ENCODE results near the gene CNST. TPM values are rescaled to one million over a fixed set of nuclear protein-coding genes. Genes with fewer than 3 reads are reported as not detected.

CNST gene, protein sequence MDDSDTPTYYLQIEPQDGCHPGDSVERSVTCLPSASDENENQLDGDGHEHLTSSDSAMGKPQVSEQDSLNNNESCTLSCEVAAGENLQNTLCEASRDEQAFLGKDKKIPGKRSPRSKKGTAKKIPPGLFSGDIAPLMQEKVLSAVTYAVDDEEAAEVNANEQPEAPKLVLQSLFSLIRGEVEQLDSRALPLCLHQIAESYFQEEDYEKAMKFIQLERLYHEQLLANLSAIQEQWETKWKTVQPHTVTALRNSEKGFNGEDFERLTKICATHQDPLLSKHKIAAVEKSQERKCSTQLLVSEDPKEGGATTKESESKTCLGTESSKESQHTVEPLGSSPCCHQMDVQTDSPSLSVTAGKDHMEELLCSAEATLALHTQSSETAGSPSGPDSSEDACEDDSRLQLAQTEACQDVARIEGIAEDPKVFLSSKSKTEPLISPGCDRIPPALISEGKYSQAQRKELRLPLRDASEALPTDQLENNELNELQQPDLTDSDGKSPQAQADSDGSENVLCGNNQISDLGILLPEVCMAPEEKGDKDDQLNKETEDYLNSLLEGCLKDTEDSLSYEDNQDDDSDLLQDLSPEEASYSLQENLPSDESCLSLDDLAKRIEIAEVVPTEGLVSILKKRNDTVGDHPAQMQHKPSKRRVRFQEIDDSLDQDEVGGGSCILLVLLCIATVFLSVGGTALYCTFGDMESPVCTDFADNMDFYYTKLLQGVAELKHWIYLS
- total RNA-seq, result 9.6 and 19.4 TPM in 2 replicates

DNA sequence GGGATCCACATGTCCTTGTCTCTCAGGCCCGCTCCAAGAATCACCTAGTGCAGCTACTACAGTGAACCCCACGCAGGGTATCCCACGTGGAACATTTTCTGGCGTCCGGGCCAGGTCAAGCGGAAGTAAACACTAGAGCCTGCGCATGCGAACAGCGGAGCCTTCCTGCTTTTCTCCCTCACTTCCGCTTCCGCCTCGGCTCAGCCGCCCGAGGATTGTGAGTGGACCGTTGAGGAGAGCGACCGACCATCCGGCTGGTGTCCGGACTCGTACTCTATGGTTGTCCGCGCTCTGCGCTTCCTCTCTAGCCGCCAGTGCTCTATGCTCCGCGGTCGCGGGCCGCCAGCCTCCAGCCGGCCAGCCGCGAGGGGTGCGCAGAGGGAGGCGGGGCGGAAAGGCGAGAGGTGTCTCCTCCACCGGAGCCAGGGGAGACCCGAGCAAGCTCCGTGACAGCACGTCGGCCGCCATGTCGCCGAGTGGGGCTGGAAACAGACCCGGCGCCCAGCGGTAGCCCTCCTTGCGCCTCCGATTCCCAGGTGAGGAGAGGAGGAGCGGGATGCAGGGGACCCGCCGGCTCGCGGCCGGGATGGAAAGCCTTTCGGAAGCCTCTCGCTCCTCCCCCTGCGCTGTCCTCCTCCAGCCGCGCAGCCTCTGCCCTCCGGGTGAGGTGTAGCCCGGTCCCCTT lies at the start of gene CNST, which contains the start of gene TFB2M:
TSS of gene CNST (plus strand) at position 329 of the 685 bp plus-strand sequence. CDS start 25,107 bp downstream, outside the sequence.
TSS of gene TFB2M (minus strand) at position 134 of the 685 bp plus-strand sequence. CDS start at position 11, 123 bp downstream.

Small RNAs within 50 kb of the gene (small RNA-seq; reads per million reads assigned to genes)
- gene AL356583.2 (not detected), gene AL591623.2 (not detected)

Other genes with a start within 250 kb of the CNST start
- gene SMYD3, start 59.2 kb upstream of the CNST start, total RNA-seq, result 19.2 and 20.9 TPM in 2 replicates
- gene TFB2M, start 195 bp upstream of the CNST start, total RNA-seq, result 18.0 and 25.4 TPM in 2 replicates
- gene SCCPDH, start 158.0 kb downstream of the CNST start, total RNA-seq, result 30.5 and 48.5 TPM in 2 replicates

Data from subcutaneous preadipocyte (primary cell).